ENCODE measurements around the gene ARID4A.

- no peak for TF ChIP-seq CTCF (IDR thresholded peaks at IDR 0.05)
- no peak for TF ChIP-seq POLR2A (IDR thresholded peaks at IDR 0.05)
Measured at GRCh38 chr14:58367296-58367695, 68.9 kb downstream of the ARID4A start.
